HG02798 (cell line): ENCODE results near the gene FBXO42.
A peak's percentile ranks its signal among the peaks of the same experiment; 100 is the strongest.
"Not testable (repeated sequence)": the region's sequence is repeated elsewhere in the genome, so short reads cannot be mapped to it uniquely, and the experiment has no call there.

Source experiments
- ATAC-seq: cut with Tn5 transposase; IDR thresholded peaks from one replicate; pipeline ENCODE4 v1.9.1; 2021; ENCODE audit warnings: mild to moderate bottlenecking; ENCODE audit not compliant: unreplicated experiment, poor library complexity

Gene FBXO42

GRCh38 chr1:16372535-16373285 lies 20.4 kb upstream of the FBXO42 start:
- ATAC-seq = no peak

- no peak for ATAC-seq
Observed at GRCh38 chr1:16371725-16372124, 19.4 kb upstream of the FBXO42 start.

- ATAC-seq = no peak
Observed at GRCh38 chr1:16369821-16370220, 17.5 kb upstream of the FBXO42 start.

DNA sequence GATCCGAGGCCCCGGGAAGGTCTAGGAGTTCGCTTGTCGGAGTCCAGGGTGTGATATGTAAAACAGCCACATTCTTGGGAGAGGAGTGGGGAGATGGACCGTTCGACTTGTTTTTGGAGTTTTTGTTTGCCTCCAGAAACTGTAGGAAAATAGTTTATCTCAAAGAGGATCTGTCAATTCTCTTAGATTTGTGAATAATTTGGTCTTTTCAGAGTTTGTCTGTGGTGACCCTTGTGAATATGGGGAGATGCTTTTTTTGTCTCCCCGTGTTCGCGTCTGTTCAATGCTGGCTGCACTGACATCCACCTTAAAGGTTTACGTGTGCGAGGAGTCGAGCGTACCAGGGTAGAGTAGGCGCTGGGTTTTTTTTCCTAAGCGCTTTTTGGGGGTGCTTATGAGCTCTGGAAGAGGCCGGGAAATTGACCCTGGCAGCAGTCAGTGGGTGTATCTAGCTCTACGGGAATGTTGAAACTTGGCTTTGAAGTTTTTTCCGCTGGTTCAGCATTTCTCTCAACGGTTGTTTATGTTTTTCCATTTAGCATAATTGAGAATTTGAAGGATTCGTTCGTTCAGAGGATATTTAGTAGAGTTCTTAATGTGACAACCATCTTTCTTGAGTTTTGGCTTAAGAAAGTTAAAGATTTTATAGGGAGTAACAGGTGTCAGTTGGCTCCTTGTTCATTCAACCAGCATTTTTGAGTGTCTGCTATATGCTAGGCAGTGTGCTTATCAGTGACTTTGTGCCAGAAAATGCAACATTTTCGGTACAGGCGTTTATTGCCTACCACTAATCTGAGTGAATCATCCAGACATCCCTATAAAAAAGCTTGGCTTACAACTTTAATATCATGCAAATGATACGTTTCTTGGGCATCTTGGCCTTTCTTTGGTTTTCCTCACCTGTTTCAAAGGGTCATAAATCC lies 15.9 kb upstream of the FBXO42 start:
- ATAC-seq = no peak

DNA sequence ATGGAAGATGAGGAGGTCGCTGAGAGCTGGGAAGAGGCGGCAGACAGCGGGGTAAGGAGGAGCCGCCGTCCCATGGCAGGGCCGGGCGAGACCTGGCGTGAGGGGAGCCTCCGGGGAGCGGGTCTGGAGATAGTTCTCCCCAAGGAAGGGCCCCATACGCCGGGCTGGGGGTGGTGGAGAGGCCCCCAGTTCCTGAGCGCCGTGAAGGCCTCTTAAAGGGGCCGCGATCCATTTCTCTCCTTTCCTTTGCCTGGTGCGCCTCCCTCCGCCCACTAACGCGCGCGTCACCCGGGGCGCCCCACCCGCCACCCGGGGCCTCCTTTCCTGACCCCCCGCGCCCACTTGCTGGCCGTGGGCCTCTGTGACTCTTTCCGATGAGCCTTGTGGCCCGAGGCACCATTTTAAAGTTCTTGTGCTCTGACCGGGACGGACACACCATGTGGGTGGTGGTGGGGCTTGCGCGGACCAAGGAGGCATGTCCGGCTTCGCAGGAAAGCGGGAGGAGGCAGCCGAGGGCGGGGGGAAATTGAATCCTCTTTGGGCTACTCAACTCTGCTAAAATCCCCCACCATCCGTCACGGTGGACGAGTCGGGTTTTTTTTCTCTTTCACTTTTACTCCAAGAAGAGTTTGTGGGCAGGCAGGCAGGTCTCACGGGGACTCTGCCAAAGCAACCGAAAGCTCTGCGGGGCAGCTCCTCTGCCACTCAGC lies 15.1 kb upstream of the FBXO42 start:
- ATAC-seq = peak; percentile 71

DNA sequence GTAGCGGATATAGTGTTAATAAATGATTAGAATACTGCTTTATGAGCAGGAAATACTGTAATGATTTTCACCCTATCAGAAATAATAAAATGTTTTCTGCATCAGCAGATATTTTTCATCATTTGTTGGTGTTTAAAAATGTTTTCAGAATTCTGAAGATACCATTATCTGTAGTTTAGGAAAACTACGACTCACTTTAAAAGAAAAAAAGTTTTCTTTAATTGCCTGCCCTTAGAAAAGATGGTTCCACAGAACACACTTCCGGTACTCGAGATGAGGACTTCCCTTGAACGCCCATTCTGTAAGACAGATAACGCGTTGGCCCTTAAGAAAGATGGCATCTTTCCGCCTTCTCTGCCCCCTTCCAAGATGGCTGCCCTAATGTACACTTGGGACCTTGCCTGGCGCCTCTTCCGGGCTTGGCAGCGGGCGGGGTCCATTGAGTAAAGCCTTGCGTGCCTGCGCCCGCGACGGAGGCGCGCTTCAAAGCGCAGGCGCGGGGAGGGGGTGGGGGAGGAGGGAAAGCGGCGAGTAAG lies 14.5 kb upstream of the FBXO42 start, which contains the start of gene SZRD1:
TSS of gene SZRD1 (plus strand) at position 521 of the 536 bp plus-strand sequence. CDS start 16 bp downstream, outside the sequence.
- ATAC-seq = peak; percentile 86

- not testable (repeated sequence) for ATAC-seq
Observed at GRCh38 chr1:16365146-16365498, 12.8 kb upstream of the FBXO42 start.

DNA sequence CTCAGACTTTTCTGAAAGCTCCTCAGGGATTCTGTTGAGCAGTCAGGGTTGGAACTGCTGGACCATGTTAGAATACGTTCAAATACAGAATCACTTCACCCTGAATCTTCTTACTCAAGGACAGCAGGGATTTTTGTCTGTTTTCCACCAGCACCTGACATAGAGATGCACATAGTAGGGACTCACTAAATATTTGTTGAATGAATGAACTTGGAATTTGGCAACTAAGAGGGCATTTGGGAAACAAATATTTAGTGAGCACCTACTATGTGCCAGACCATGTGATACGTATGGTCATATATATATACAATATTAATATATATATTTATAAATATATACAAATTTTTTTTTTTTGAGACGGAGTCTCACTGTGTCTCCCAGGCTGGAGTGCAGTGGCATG lies 4.6 kb upstream of the FBXO42 start:
- no peak for ATAC-seq

DNA sequence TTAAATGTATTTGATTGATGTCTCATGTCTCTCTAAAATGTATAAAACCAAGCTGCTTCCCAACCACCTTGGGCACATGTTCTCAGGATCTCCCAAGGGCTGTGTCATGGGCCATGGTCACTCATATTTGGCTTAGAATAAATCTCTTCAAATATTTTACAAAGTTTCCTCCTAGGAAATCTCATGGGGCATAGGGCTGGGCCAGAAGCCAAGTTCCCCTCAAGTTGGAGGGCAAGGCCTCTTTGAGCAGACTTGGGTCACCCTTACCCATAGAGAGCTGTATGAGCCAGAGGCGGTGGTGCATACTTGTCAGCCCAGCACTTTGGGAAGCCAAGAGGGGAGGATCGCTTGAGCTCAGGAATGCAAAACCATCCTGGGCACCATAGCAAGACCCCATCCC lies 2.3 kb upstream of the FBXO42 start:
- ATAC-seq = no peak

DNA sequence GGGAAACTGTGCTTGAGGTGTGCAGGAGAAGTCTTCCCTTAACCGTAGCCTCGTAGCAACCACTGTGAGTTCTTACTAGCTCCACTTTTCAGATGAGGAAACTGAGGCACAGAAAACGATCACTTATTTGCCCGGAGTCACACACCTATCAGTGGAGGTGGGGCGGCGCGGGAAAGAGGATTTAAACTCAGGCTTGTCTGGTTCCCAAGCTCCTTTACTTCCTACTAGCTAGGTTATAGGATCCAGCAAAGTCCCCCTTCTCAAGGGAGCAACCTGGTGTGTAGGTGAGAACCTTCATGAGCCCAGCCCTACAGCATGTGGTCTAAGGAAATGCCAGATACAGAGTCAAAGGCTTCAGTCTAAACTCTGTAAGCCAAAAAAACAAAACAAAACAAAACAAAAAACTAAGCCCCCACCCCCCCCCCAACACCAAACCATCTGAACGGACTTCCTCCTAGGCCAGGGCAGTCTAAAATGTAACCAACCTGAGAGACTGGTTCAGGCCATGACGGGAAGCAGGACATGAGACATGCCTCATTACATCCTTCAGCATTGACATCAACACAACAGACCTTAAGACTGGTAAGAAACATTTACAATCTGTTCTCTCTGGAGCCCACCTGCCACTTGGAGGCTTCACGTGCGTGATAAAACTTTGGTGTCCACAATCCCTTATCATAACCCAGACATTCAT lies 709 bp upstream of the FBXO42 start:
- ATAC-seq = no peak

DNA sequence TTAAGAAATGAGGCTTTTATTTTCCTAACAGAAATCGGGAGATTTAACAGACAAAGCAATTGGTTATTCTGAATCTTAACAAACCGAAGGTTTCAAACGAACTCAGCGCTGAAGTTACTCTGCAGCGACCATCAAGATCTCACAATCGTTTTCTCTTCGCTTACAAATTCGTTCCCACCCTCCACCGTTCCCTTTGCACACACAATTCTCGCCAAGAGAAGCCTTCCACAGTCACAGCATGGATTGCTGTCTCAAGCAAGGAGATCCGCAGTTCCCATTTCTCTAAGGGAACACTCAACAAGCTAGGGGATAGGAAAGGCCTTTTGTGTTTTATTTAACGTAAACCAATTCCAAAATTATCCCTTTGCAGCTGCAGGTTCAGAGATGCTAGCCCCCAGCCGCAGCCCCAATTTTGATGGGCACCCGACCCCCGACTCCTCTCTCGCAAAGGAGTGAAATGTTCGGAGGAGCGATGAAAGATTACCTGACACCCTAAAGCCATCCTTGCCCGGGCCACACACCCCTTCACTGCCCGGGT lies 755 bp downstream of the FBXO42 start:
- no peak for ATAC-seq

DNA sequence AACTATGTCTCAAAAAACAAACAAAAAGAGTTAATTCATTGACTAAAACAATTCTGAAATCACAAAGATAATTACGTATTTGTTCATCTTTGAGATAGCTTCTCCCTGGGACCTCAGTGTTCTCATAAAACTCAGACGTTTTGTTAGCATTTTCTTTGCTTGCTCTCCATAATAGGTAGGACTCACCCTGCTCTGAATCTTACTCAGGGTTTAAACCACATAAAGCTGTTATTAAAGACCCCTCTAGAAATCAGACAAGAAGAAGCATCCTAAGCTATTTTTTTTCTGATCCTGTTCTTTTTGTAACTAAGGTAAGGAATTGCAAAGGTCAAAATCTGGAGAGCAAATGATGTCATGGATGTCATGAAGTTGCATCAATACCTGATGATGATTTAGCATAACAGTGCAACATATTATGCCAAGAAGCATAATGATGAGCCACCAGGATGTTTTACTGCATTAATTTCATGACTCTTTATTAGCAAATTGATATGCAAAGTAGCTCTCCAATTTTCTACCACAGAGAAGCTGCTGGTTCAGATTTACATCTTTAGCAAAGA lies 2.4 kb downstream of the FBXO42 start:
- no peak for ATAC-seq

GRCh38 chr1:16348414-16349182 lies 3.7 kb downstream of the FBXO42 start:
- ATAC-seq = no peak

DNA sequence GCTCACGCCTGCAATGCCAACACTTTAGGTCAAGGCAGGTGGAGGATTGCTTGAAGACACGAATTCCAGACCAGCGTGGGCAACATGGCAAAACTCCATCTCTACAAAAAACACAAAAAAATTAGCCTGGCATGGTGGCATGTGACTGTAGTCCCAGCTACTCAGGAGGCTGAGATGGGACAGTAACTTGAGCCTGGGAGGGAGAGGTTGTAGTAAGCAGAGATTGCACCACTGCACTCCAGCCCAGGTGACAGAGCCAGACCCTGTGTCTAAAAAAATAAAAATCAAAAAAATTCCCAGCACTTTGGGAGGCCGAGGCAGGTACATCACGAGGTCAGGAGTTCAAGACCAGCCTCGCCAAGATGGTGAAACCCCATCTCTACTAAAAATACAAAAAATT lies 9.0 kb downstream of the FBXO42 start:
- not testable (repeated sequence) for ATAC-seq

DNA sequence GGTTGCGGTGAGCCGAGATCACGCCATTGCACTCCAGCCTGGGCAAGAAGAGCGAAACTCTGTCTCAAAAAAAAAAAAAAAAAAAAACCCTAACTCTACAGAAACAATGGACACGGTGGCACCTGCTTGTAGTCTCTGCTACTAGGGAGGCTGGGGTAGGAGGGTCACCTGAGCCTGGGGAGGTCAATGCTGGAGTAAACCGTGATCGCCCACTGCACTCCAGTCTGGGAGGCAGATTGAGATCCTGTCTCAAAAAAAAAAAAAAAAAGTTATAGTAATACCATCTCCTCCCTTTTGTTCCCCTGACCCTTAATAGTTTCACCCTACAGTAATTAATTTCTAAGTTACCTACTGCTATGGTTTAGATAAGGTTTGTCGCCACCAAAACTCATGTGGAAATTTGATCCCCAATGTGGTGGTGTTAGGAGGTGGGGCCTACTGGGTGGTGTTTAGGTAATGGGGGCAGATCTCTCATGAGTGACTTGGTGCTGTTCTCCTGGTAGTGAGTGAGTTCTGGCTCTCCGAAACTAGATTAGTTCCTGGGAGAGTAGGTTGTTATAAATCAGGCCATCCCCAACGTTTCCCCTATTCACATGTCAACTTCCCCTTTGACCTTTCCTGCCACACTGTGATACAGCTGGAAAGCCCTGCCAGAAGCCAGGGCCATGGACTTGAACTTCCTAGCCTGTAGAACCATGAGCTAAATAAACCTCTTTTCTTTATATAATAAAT lies 9.8 kb downstream of the FBXO42 start:
- ATAC-seq = no peak

DNA sequence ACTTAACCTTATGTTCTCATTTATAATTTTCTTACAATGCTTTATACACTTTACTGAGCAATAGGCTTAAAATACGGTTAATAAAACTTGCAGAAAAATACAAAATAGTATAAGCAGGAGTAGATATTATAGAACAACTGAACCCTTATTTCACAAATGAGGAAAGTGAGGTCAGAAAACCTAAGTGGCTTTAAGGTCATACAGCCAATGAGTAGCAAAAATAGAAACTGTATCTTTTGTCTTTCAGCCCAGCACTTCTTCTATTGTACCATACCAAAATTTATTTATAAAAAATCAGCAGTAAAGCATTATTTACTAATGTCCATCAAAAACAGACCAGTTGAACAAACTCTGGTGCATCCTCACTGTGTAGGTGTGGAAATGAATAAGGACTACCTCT lies 11.6 kb downstream of the FBXO42 start:
- ATAC-seq = no peak

- ATAC-seq = no peak
Observed at GRCh38 chr1:16338961-16339360, 13.3 kb downstream of the FBXO42 start.
